Measurements from ENCODE around the gene PYGO2.

PYGO2 gene

DNA sequence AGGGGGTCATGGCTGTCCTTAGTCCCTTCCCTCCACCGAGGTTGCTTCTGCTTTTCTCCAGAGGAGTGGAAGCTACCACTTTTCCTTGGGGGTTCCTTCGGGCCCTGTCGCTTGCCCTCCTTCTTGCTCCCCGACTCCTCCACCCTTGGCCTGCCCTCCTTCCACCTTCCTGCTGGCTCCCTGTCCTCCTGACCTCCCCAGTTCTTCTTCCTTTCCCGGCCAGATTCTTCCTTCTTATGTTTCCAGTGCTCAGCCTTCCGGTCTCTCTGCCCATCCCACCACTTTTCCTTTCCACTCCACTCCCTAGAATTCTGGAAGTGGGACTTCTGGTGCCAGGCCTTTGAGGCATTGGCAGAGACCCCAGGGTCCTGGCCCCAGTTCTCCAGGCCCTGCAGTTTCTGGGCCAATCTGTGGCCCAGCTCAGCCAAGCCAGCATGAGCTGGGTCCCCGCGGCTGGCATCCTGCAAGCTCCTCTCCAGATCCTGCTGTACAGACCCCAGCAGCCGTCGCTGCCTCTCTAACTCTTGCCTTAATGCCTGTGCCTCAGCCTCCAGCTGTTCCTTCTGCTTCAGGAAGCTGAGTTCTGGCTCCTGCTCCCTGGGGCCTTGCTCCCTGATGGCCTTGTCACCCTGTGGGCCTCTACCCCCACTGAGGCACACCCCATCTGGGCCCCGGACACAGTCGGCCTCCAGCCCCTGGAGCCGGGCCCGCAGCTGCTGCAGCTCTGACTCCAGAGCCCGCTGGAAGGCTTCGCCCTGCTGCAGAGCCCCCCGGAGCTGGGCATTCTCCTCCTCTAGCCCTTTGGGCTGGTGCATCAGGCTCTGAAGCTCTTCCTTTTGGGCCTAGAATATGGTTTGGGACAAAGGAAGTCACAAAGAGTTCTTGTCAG is 15.4 kb downstream of the PYGO2 start:
- no peak for ATAC-seq
- TF ChIP-seq ISL1 (CRISPR knock-in tag; IDR thresholded peaks at IDR 0.05) (no peak), ZFP3 (CRISPR knock-in tag; IDR thresholded peaks at IDR 0.05) (no peak), RARB (CRISPR knock-in tag; IDR thresholded peaks at IDR 0.05) (no peak), ZC3H10 (CRISPR knock-in tag; IDR thresholded peaks at IDR 0.05) (no peak), ZNF8 (CRISPR knock-in tag; IDR thresholded peaks at IDR 0.05) (no peak), CSDC2 (CRISPR knock-in tag; IDR thresholded peaks at IDR 0.05) (no peak), SNAI2 (CRISPR knock-in tag; IDR thresholded peaks at IDR 0.05) (no peak), GLIS3 (CRISPR knock-in tag; IDR thresholded peaks at IDR 0.05) (no peak), ARNTL (CRISPR knock-in tag; IDR thresholded peaks at IDR 0.05; ENCODE audit: borderline replicate concordance, low read depth) (no peak), ZNF70 (CRISPR knock-in tag; IDR thresholded peaks at IDR 0.05) (no peak), TCF4 (CRISPR knock-in tag; IDR thresholded peaks at IDR 0.05; ENCODE audit: borderline replicate concordance) (no peak), PPARA (CRISPR knock-in tag; IDR thresholded peaks at IDR 0.05; ENCODE audit: borderline replicate concordance) (no peak), ZNF565 (CRISPR knock-in tag; conservative IDR thresholded peaks at IDR 0.05; ENCODE audit: low read depth) (no peak), ESRRG (CRISPR knock-in tag; IDR thresholded peaks at IDR 0.05) (no peak), BACH2 (CRISPR knock-in tag; IDR thresholded peaks at IDR 0.05; ENCODE audit: borderline replicate concordance) (no peak)
- TF ChIP-seq, protein P1, sequence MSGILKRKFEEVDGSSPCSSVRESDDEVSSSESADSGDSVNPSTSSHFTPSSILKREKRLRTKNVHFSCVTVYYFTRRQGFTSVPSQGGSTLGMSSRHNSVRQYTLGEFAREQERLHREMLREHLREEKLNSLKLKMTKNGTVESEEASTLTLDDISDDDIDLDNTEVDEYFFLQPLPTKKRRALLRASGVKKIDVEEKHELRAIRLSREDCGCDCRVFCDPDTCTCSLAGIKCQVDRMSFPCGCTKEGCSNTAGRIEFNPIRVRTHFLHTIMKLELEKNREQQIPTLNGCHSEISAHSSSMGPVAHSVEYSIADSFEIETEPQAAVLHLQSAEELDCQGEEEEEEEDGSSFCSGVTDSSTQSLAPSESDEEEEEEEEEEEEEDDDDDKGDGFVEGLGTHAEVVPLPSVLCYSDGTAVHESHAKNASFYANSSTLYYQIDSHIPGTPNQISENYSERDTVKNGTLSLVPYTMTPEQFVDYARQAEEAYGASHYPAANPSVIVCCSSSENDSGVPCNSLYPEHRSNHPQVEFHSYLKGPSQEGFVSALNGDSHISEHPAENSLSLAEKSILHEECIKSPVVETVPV (CRISPR knock-in tag; IDR thresholded peaks at IDR 0.05) = no peak
- TF ChIP-seq, protein P2, sequence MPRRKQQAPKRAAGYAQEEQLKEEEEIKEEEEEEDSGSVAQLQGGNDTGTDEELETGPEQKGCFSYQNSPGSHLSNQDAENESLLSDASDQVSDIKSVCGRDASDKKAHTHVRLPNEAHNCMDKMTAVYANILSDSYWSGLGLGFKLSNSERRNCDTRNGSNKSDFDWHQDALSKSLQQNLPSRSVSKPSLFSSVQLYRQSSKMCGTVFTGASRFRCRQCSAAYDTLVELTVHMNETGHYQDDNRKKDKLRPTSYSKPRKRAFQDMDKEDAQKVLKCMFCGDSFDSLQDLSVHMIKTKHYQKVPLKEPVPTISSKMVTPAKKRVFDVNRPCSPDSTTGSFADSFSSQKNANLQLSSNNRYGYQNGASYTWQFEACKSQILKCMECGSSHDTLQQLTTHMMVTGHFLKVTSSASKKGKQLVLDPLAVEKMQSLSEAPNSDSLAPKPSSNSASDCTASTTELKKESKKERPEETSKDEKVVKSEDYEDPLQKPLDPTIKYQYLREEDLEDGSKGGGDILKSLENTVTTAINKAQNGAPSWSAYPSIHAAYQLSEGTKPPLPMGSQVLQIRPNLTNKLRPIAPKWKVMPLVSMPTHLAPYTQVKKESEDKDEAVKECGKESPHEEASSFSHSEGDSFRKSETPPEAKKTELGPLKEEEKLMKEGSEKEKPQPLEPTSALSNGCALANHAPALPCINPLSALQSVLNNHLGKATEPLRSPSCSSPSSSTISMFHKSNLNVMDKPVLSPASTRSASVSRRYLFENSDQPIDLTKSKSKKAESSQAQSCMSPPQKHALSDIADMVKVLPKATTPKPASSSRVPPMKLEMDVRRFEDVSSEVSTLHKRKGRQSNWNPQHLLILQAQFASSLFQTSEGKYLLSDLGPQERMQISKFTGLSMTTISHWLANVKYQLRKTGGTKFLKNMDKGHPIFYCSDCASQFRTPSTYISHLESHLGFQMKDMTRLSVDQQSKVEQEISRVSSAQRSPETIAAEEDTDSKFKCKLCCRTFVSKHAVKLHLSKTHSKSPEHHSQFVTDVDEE (CRISPR knock-in tag; IDR thresholded peaks at IDR 0.05) = no peak

DNA sequence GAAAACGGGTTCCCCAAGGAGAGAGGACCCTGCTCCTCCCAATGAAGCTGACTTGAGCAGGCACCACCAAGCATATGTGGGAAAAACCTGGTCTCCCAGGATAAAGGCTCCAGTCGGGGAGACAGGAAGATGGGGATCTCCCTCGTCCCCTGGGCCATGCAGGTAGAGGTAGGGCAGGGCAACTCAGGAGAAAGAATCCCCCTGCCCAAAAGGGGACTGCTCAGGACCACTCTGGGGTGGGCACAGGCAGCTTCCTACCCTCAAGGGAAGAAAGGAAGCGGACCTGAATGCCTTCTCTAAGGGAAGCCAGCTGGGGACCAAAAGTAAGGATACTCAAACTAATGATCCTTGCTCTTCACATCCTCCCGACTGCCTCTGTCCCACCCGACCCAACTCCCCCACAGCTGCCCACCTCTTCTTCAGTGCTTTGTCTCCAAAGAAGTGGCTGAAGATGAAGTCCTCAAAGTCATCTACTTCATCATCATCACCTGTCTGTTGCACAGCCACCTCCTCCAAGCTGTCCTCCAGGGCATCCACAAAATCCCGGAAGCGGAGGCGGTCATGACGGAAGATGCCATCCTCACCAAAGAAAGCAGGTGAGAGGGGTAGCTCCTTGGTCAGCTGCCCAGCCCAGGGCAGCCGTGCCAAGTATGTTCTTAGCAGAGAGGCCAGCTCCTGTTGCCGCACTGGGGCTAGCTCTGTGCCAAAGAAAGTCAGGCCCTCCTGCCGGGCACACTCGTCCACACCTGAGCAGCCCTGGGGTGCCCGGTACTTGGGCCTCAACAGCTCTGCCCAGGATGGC is 16.2 kb downstream of the PYGO2 start:
- no peak for ATAC-seq
- no peak for TF ChIP-seq TCF4 (CRISPR knock-in tag; IDR thresholded peaks at IDR 0.05; ENCODE audit: borderline replicate concordance)
- TF ChIP-seq ESRRG (CRISPR knock-in tag; IDR thresholded peaks at IDR 0.05) = no peak
- TF ChIP-seq ISL1 (CRISPR knock-in tag; IDR thresholded peaks at IDR 0.05) = no peak
- TF ChIP-seq ZNF70 (CRISPR knock-in tag; IDR thresholded peaks at IDR 0.05) = no peak
- TF ChIP-seq TOX (CRISPR knock-in tag; IDR thresholded peaks at IDR 0.05; ENCODE audit: borderline replicate concordance) = no peak
- TF ChIP-seq GLIS3 (CRISPR knock-in tag; IDR thresholded peaks at IDR 0.05) = no peak
- TF ChIP-seq ZC3H10 (CRISPR knock-in tag; IDR thresholded peaks at IDR 0.05) = no peak
- TF ChIP-seq ZNF8 (CRISPR knock-in tag; IDR thresholded peaks at IDR 0.05) = no peak
- TF ChIP-seq CSDC2 (CRISPR knock-in tag; IDR thresholded peaks at IDR 0.05) = no peak
- no peak for TF ChIP-seq PATZ1 (CRISPR knock-in tag; IDR thresholded peaks at IDR 0.05; ENCODE audit: borderline replicate concordance)
- TF ChIP-seq BACH2 (CRISPR knock-in tag; IDR thresholded peaks at IDR 0.05; ENCODE audit: borderline replicate concordance) = no peak
- no peak for TF ChIP-seq OSR1 (CRISPR knock-in tag; IDR thresholded peaks at IDR 0.05)
- no peak for TF ChIP-seq ARNTL (CRISPR knock-in tag; IDR thresholded peaks at IDR 0.05; ENCODE audit: borderline replicate concordance, low read depth)
- TF ChIP-seq, protein P3, sequence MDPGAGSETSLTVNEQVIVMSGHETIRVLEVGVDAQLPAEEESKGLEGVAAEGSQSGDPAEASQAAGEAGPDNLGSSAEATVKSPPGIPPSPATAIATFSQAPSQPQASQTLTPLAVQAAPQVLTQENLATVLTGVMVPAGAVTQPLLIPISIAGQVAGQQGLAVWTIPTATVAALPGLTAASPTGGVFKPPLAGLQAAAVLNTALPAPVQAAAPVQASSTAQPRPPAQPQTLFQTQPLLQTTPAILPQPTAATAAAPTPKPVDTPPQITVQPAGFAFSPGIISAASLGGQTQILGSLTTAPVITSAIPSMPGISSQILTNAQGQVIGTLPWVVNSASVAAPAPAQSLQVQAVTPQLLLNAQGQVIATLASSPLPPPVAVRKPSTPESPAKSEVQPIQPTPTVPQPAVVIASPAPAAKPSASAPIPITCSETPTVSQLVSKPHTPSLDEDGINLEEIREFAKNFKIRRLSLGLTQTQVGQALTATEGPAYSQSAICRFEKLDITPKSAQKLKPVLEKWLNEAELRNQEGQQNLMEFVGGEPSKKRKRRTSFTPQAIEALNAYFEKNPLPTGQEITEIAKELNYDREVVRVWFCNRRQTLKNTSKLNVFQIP (CRISPR knock-in tag; IDR thresholded peaks at IDR 0.05; ENCODE audit: borderline replicate concordance, low read depth) = no peak
- TF ChIP-seq, protein P1 (CRISPR knock-in tag; IDR thresholded peaks at IDR 0.05) = no peak
- no peak for TF ChIP-seq ZNF565 (CRISPR knock-in tag; conservative IDR thresholded peaks at IDR 0.05; ENCODE audit: low read depth)
- TF ChIP-seq ZFP30 (CRISPR knock-in tag; IDR thresholded peaks at IDR 0.05) = no peak
- TF ChIP-seq, protein P4, sequence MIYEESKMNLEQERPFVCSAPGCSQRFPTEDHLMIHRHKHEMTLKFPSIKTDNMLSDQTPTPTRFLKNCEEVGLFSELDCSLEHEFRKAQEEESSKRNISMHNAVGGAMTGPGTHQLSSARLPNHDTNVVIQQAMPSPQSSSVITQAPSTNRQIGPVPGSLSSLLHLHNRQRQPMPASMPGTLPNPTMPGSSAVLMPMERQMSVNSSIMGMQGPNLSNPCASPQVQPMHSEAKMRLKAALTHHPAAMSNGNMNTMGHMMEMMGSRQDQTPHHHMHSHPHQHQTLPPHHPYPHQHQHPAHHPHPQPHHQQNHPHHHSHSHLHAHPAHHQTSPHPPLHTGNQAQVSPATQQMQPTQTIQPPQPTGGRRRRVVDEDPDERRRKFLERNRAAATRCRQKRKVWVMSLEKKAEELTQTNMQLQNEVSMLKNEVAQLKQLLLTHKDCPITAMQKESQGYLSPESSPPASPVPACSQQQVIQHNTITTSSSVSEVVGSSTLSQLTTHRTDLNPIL (CRISPR knock-in tag; IDR thresholded peaks at IDR 0.05; ENCODE audit: low read depth) = no peak

All from SK-N-SH treated with all-trans-retinoic acid at 6 μM for 48 hours (cell line).